Smooth muscle cell (in vitro differentiated cells): ENCODE measurements around the gene PUS7. TPM values are rescaled to one million over a fixed set of nuclear protein-coding genes. Genes with fewer than 3 reads are reported as not detected.
"Not testable (repeated sequence)": the region's sequence is repeated elsewhere in the genome, so short reads cannot be mapped to it uniquely, and the experiment has no call there.

Source experiments
- DNase-seq: peaks from one replicate; lab custom pipeline; 2025; ENCODE audit not compliant: unreplicated experiment; lab: John Stamatoyannopoulos, UW
- H2AFZ ChIP-seq: fragments of 200-600 bp; sonication (generic); 2 replicates; pipeline ENCODE4 v1.6.0; 2016; ENCODE audit warnings: antibody characterized with exemption, low read depth, mild to moderate bottlenecking
- H3F3A ChIP-seq: fragments of 200-600 bp; sonication (generic); 2 replicates; pipeline ENCODE4 v1.6.0; 2017; ENCODE audit warnings: antibody characterized with exemption, low read depth
- H3K27ac ChIP-seq: fragments of 200-600 bp; sonication (generic); 2 replicates; pipeline ENCODE4 v1.5.1; 2016; ENCODE audit warnings: low read depth, mild to moderate bottlenecking
- H3K27me3 ChIP-seq: fragments of 200-600 bp; sonication (generic); 2 replicates; pipeline ENCODE4 v1.6.1; 2016; ENCODE audit warnings: low read depth, mild to moderate bottlenecking
- H3K36me3 ChIP-seq: fragments of 200-600 bp; sonication (generic); 2 replicates; pipeline ENCODE4 v1.5.1; 2016; ENCODE audit warnings: low read depth
- H3K4me1 ChIP-seq: fragments of 200-600 bp; sonication (generic); 2 replicates; pipeline ENCODE4 v1.5.1; 2016; ENCODE audit warnings: low read depth
- H3K4me2 ChIP-seq: fragments of 200-600 bp; sonication (generic); 2 replicates; pipeline ENCODE4 v1.6.0; 2016; ENCODE audit warnings: mild to moderate bottlenecking
- H3K4me3 ChIP-seq: fragments of 200-600 bp; sonication (generic); 2 replicates; pipeline ENCODE4 v1.5.1; 2016; ENCODE audit warnings: mild to moderate bottlenecking
- H3K79me2 ChIP-seq: fragments of 200-600 bp; sonication (generic); 2 replicates; pipeline ENCODE4 v1.6.0; 2016; ENCODE audit warnings: low read depth, mild to moderate bottlenecking
- H3K9ac ChIP-seq: fragments of 200-600 bp; sonication (generic); 2 replicates; pipeline ENCODE4 v1.6.0; 2016; ENCODE audit warnings: low read depth
- H3K9me3 ChIP-seq: fragments of 200-600 bp; sonication (generic); replicated peaks from 2 replicates; pipeline ENCODE4 v1.5.1; 2016; ENCODE audit warnings: low read depth
- H4K20me1 ChIP-seq: fragments of 200-600 bp; sonication (generic); 2 replicates; pipeline ENCODE4 v1.6.0; 2016; ENCODE audit warnings: low read depth
- WGBS: methylation state at CpG from one replicate; pipeline ENCODE4 v1.1.7; 2016; ENCODE audit warnings: low lambda C conversion rate; 5-methylcytosine and 5-hydroxymethylcytosine counted together
- polyA plus RNA-seq: library from polyadenylated mRNA; unstranded; fragments of >200 nt; fragmentation: Nextera tagmentation; extraction: Ambion mirVana; gene quantifications from 2 replicates; pipeline ENCODE4 v1.2.1, GENCODE V29; 2016
- total RNA-seq: library from RNA; depleted of rRNA; stranded (reverse); fragments of >200 nt; gene quantifications from 2 replicates; pipeline ENCODE4 v1.2.3, GENCODE V29; 2014
- TF ChIP-seq, protein P1 (sequence below): fragments of 200-600 bp; sonication (generic); IDR thresholded peaks from 2 replicates; pipeline ENCODE4 v1.5.1; 2017; ENCODE audit warnings: borderline replicate concordance, mild to moderate bottlenecking, antibody characterized with exemption; ENCODE audit not compliant: insufficient read depth, poor library complexity, severe bottlenecking

PUS7 gene
- total and polyA plus RNA-seq, 2 experiments from 2014 or later, result 6.9 to 8.0 TPM

DNA sequence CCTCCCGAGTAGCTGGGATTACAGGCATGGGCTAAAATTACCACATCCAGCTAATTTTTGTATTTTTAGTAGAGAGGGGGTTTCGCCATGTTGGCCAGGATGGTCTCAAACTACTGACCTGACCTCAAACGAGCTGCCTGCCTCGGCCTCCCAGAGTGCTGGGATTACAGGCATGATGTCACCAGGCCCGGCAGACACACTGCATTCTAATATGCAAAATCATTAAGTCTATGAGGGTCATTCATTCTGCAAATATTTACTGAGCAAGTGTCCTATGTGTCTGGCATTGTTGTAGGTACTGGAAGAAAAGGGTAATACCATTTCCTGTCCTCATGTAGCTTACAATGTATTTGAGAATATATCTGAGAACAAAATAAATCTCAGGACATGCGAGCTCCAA, 2.7 kb downstream of the PUS7 start:
- Histone ChIP-seq H3K4me1 (peaks cover 7% of the 10 kb centered on the region), H3K9ac (no peak overlapping the region), H3K4me2 (no peak overlapping the region), H3K4me3 (no peak overlapping the region), H2AFZ (no peak overlapping the region), H4K20me1 (peaks cover 15% of the 10 kb centered on the region), H3K27me3 (no peaks in the 10 kb centered on the region), H3F3A (no peaks in the 10 kb centered on the region), H3K27ac (no peak overlapping the region), H3K36me3 (no peaks in the 10 kb centered on the region), H3K9me3 (no peaks in the 10 kb centered on the region), H3K79me2 (peaks cover 53% of the 10 kb centered on the region)
- TF ChIP-seq, protein P1, sequence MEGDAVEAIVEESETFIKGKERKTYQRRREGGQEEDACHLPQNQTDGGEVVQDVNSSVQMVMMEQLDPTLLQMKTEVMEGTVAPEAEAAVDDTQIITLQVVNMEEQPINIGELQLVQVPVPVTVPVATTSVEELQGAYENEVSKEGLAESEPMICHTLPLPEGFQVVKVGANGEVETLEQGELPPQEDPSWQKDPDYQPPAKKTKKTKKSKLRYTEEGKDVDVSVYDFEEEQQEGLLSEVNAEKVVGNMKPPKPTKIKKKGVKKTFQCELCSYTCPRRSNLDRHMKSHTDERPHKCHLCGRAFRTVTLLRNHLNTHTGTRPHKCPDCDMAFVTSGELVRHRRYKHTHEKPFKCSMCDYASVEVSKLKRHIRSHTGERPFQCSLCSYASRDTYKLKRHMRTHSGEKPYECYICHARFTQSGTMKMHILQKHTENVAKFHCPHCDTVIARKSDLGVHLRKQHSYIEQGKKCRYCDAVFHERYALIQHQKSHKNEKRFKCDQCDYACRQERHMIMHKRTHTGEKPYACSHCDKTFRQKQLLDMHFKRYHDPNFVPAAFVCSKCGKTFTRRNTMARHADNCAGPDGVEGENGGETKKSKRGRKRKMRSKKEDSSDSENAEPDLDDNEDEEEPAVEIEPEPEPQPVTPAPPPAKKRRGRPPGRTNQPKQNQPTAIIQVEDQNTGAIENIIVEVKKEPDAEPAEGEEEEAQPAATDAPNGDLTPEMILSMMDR, result no peak
- 71% methylated on average over 6 of the region's 6 CpGs for WGBS
- DNase-seq, result no peak

DNA sequence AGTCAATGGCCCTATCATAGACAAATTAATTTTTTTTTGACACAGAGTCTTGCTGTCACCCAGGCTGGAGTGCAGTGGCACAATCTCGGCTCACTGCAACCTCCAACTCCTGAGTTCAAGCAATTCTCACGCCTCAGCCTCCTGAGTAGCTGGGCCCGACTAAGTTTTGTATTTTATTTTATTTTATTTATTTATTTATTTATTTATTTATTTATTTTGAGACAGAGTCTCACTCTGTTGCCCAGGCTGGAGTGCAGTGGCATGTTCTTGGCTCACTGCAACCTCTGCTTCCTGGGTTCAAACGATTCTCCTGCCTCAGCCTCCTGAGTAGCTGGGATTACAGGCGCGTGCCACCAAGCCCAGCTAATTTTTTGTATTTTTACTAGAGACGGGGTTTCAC, 6.5 kb downstream of the PUS7 start:
- WGBS, result 98% methylated on average over 7 of the region's 7 CpGs
- H3K79me2 ChIP-seq, result peaks cover 70% of the 10 kb centered on the region
- not testable (repeated sequence) for H3K4me2 ChIP-seq

DNA sequence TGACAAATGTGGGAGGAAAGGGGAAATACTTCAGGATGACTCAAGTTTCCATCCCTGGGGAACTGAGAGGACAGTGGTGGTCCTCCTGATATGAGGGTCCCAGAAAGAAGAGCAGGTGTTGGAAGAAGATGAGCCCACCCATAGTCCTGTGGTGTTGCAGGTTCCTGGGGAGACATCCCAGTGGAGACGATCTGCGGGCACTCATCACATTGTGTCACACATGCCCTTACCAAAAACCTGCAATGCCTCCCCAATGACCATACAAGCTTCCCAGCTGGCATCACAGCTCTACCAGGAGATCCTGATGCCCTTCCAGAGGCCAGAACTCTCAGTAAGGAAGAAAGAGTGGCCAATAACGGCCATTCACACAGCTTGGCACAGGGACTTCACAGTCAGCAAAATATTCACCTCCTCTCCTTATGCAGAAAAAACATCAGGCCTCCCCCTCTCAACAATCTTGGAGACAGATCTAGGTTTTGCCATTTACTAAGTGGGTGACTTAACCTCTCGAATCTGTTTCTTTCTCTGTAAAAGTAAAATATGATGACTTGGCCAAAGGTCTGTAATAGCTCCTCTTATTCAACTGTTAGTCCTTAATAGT, 9.0 kb downstream of the PUS7 start:
- WGBS, result 96% methylated on average over 4 of the region's 4 CpGs
- no peak for DNase-seq
- Histone ChIP-seq H3K4me1 (no peaks in the 10 kb centered on the region), H3K4me3 (no peak overlapping the region), H3K9ac (no peak overlapping the region), H3K27ac (no peak overlapping the region), H2AFZ (no peak overlapping the region), H3K36me3 (no peaks in the 10 kb centered on the region), H3K27me3 (no peaks in the 10 kb centered on the region), H4K20me1 (peaks cover 32% of the 10 kb centered on the region), H3K79me2 (peaks cover 72% of the 10 kb centered on the region), H3K4me2 (no peak overlapping the region), H3K9me3 (no peaks in the 10 kb centered on the region), H3F3A (no peaks in the 10 kb centered on the region)
- TF ChIP-seq, protein P1, result no peak

More for the DNA sequence above, 6.5 kb downstream of the PUS7 start:
- H3F3A ChIP-seq, H3K27ac ChIP-seq, DNase-seq, H3K9me3 ChIP-seq, H3K27me3 ChIP-seq, H3K9ac ChIP-seq, H3K4me1 ChIP-seq, H3K4me3 ChIP-seq, H2AFZ ChIP-seq, H3K36me3 ChIP-seq: not testable (repeated sequence)
- peaks cover 24% of the 10 kb centered on the region for H4K20me1 ChIP-seq

DNA sequence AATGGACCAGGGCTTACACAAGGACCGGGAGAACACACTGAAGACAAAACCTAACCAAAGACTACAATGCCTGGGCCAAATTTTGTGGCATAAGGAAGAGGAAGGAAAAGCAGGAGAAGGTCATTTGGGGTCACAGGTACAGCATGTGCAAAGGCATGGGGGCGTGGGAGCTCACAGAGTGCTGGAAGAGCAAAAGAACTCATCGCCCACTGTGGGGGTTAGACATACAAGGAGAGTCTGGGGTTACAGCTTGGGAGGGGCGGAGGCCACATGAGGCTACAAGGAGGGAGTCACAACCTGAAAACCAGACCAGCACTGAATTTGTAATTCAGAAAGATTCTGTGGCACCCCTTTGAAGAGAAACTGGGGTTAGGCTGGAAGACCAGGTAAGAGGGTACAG, 9.7 kb downstream of the PUS7 start:
- DNase-seq, result no peak
- Histone ChIP-seq H3K79me2 (peaks cover 66% of the 10 kb centered on the region), H3K4me3 (no peak overlapping the region), H3F3A (no peaks in the 10 kb centered on the region), H2AFZ (no peak overlapping the region), H3K36me3 (no peaks in the 10 kb centered on the region), H3K4me1 (no peaks in the 10 kb centered on the region), H3K9me3 (no peaks in the 10 kb centered on the region), H3K9ac (no peak overlapping the region), H3K4me2 (no peak overlapping the region), H3K27ac (no peak overlapping the region), H4K20me1 (peaks cover 26% of the 10 kb centered on the region), H3K27me3 (no peaks in the 10 kb centered on the region)
- TF ChIP-seq, protein P1, result no peak
- 95% methylated on average over 4 of the region's 4 CpGs for WGBS
